NCI-H1092 treated with DMSO at 0.1 percent for 48 hours (cell line): ENCODE data around the gene C9orf72.
"Not testable (repeated sequence)": the region's sequence is repeated elsewhere in the genome, so short reads cannot be mapped to it uniquely, and the experiment has no call there.

Experiments
- DNase-seq: peaks from one replicate; lab custom pipeline; 2025; lab: John Stamatoyannopoulos, UW

The C9orf72 gene

DNA sequence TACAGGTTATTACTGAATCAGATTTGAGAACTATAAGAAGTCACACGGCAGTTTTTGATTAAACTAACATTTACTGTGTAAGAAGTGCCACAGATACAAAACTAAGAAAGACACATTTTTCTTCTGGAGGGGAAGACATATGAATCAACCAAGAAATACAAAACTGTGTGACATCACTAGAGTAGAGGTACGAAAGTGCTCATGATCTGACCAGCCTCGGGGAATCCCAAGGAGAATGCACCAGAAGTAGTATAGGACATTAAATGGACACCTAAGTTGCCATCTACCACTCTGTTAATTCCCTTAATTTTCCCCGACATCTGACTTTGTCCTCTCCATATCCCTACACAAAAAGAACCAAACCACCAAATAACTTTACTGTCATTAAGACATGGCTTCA lies 54.5 kb downstream of the C9orf72 start:
- DNase-seq, result no peak

DNA sequence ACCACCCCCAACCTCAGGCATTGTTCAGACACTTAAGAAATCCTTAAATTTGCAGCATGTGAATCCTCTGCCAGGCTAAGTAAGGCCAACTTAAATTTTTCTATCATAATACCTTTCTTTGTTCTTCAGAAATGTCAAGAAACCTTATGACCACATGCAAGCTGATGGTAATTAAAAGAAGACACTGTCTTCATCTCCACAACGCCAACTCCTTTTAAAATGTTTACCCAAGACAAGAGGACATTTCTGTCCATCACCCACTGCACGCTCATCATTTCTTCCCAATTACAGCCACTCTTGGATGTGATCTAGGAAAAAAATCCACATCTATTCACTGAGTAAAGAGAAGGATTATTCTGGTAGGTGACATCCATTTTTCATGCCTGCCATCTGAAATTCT lies 55.3 kb downstream of the C9orf72 start:
- no peak for DNase-seq

DNA sequence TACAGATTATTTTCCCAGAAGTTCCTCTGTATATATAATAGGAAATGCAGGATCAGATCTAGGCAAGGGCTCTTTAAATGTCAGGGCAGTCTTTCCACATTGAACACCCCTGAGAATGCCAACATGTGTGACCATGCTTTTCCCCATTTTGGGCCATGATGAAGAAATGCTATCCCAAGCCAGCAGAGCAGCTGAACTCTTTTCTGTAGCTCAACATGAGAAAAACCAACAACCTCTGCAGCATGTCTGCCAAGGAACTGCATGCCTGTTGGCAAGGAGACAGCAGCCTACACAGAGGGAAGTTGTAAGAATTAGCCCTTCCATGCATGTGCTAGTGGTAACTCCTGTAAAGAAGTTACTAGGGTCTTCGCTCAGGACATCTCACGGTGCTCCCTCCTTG lies 58.7 kb downstream of the C9orf72 start:
- no peak for DNase-seq

DNA sequence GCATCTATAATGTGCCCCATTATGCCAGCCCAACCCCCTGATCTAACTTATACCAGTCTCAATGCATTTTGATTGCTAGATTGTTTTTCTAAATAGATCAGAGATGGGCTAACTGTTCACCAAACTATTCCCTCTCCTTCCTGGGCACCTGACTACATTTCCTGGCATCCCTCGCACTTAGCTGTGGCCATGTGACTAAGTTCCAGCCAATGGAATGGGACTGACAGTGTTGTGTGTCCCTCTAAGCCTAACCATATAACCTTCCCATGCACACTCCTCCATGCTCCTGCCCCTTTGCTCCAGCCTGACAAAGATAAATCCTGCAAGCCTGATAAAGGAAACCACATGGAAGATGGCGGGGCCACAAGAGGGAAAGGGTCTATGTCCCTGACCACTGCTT lies 61.5 kb downstream of the C9orf72 start:
- no peak for DNase-seq

DNA sequence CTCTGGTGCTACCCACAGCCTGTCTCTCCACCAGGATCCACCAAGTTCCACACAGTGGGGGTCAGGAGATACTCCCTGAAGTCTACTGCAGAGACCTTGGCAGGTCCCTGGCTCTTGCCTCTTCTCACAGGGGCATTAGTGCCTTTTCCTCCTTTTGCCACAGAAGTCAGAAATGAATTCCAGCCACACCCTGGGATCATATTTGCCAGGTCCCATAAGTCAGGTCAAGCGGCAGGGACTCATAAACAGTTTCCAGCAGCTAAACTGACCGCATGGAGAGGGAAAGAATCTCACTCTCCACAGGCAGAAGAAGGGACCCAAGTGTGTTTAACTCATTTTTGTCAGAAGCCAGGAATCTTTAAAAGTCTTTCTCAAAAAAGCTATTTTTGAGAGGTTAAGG lies 62.5 kb downstream of the C9orf72 start:
- DNase-seq, result no peak

DNA sequence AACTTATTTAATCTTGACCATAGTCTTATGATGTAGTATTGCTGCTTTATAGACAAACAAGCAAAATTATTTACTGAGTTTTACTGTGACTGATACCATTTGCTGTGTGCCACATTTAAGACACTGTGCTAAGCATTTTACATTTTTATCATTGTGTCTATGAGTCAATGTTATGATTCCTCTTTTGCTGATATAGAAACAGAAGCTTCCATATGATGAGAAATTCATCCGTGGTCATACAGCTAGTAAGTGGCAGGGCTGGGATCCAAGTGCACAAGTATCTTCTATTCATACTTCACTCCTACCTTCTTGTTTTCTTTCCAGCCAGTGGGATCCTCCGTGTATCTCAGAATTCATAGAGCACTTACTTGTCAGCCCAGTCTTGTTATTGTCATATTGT lies 66.3 kb downstream of the C9orf72 start:
- DNase-seq, result no peak

DNA sequence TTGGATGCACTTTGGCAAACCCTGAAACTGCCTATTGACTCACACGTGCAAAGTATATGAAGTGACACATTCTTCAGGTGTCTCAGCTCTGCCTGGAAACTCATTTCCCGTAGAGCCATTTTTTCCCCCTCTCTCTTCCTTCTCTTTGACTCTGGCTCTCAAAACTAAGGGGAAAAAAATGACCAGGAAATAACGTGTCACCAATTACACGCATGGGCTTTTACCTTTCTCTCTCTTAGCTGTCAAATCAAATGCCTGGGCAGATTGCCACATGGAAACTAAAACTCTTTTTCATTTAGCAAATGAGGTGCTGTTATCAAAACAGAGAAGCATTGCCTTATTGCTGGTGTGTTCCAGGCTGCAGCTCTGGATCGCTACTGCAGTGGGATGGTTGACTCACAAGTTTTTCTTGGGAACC lies 67.5 kb downstream of the C9orf72 start:
- no peak for DNase-seq

DNA sequence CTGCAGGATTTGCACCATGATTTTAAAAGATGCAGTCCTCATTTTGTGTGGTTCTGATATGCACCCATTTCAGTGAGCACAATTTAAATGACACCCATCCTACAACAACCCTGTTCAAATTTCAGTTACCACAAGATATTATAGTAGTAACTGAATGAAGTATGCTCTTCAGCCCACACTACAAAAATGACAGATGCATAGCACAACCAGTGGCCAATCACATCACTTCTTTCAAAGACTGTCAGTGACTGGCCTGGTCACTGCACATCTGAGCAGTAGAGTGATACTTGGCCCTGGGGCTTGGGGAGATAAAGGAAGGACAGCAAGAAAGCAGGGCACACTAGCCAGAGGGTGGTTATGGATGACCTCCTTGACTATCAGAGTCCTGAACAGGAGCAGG lies 69.0 kb downstream of the C9orf72 start:
- DNase-seq, result no peak

DNA sequence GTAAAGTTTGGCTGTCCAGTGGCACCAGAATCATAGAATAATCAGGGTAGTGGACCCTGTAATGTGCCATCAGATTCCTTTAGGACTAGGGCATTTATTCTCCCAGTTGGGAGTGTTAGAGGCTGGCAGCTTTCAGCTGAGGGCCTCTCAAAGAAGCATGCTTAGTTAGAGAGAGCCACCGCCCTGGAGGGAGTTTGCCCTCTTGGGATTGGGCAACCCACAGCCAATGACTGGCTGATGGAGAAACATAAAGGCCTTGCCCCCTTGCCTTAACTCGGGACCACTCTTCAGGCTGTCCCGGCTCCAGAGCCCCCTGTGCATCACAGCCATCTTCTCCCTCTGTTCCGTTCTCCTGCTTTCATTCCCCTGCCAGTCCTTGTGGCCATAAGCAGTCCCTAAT lies 69.7 kb downstream of the C9orf72 start:
- no peak for DNase-seq

DNA sequence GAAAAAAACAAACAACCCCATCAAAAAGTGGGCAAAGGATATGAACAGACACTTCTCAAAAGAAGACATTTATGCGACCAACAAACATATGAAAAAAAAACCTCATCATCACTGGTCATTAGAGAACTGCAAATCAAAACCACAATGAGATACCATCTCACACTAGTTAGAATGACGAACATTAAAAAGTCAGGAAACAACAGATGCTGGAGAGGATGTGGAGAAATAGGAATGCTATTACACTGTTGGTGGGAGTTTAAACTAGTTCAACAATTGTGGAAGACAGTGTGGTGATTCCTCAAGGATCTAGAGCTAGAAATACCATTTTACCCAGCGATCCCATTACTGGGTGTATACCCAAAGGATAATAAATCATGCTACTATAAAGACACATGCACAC lies 72.4 kb downstream of the C9orf72 start:
- not testable (repeated sequence) for DNase-seq

DNA sequence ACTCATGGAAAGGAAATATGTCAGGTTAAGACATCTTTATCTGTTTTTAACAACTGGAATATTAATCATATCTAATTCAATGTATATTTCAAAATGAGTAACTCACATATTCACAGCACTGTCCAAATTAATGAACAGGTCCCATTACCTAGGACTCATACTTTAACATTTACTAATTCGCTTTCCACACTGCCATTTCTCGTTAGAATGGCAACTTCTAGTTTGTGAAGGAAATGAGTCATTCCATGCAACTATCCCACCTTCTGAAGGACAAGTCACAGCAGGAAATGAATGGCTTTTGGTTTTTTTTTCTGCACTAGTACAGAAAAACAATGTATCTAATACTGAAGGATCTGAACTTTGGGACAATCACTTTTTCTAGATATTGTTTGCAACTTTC lies 73.8 kb downstream of the C9orf72 start:
- DNase-seq, result no peak

DNA sequence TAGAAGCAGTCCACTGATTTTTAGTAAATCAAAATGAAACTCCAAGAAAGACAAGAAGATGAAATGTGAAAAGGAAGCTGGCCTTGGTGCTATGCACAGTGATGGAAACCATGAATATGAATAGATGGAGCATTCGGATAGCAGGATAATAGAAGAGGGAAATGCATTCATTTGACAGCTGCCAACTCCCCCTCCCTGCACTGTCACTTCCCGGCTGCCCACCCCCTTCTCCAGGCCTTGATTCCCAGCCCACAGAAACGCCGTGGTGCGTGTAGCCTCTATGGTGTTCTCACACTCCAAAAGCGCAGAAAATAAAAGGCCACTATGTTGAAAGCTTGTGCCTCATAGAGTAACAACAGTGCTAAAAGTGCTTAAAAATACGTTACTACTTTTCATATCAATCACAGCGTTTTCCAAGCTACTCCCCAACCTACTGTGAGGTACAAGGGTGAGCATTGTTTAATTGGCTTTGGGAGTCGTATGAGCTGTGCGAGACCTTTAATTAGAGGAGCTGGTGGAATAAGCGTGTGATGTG lies 75.3 kb downstream of the C9orf72 start:
- DNase-seq, result no peak
